Measurements from ENCODE around the gene CEMIP. TPM values are rescaled to one million over a fixed set of nuclear protein-coding genes. Genes with fewer than 3 reads are reported as not detected.

Gene CEMIP
- total RNA-seq, 2 experiments from 2014 or later, result not detected

DNA sequence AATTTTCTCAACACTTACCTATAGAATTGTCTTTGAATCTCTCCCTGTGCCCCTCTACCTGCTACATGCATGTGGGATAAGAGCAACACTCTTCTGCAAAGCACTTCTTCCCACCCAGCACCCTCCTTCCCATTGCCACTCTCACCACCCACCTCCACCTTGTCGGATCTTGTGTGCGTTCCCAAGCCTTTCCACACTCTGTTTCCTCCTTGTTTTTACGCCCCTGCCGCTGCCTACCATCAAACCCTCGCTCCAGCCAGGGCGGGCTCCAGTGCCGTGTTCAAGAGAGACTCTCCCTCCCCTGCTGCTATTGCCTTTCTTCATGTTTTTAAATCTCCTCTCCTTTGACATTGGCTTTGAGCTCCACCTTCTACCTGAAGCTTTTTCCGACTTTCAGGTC, 43.8 kb upstream of the CEMIP start:
- Histone ChIP-seq H3K36me3 (ENCODE audit: insufficient read depth, low read length) (no peaks in the 10 kb centered on the region), H3K4me3 (ENCODE audit: low read length) (no peak overlapping the region), H3K27me3 (ENCODE audit: control insufficient read depth in 1 of 2, insufficient read depth in 2 of 2, low read length in 2 of 2) (no peaks in the 10 kb centered on the region), H3K4me1 (ENCODE audit: insufficient read depth, low read length) (no peaks in the 10 kb centered on the region), H3K9me3 (ENCODE audit: control insufficient read depth in 1 of 2, insufficient read depth in 1 of 2, low read length in 2 of 2) (no peaks in the 10 kb centered on the region), H3K27ac (ENCODE audit: low read depth in 1 of 2, low read length in 2 of 2) (no peak overlapping the region)
- TF ChIP-seq CTCF (IDR thresholded peaks at IDR 0.05), result no peak
- peaks cover 2% of the 10 kb centered on the region for H3K9me3 Mint-ChIP-seq
- POLR2A ChIA-PET, result no interaction called here
- intact Hi-C loops (cut with DNase I, micrococcal nuclease), result no loop called here
- H3K36me3 Mint-ChIP-seq (ENCODE audit: low read depth), result no peaks in the 10 kb centered on the region
- H3K4me3 Mint-ChIP-seq, result no peak overlapping the region
- ATAC-seq (ENCODE audit: poor library complexity) (no peak), DNase-seq (no peak)
- no peak overlapping the region for H3K27ac Mint-ChIP-seq
- no peaks in the 10 kb centered on the region for H3K27me3 Mint-ChIP-seq
- CTCF ChIA-PET, result no interaction called here
- H3K4me1 Mint-ChIP-seq (ENCODE audit: low read depth), result no peaks in the 10 kb centered on the region

DNA sequence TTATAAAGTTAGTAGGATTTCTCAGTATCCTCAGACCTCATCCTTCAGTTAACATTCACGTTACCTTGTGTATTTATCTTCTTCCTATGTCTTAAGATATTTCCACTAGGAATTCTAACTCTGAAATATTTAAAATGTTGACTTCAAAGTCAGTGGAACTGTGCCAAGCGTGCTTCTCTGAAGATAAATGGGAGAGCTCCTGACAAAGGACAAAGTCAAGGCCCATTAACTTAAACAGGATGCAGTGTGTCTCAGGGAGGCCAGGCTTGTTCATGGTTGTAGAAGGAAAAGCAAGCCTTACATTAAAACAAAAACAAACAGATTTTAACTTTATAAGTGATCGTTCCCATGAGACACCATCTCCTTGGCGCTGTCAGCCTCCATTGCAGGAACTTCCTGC, 42.6 kb upstream of the CEMIP start:
- H3K27ac ChIP-seq (ENCODE audit: low read depth in 1 of 2, low read length in 2 of 2), result no peak overlapping the region
- POLR2A ChIA-PET, result no interaction called here
- Mint-ChIP-seq H3K4me3 (no peak overlapping the region), H3K36me3 (ENCODE audit: low read depth) (no peaks in the 10 kb centered on the region), H3K4me1 (ENCODE audit: low read depth) (no peaks in the 10 kb centered on the region), H3K9me3 (peaks cover 2% of the 10 kb centered on the region), H3K27ac (no peak overlapping the region), H3K27me3 (no peaks in the 10 kb centered on the region)
- DNase-seq, result no peak
- CTCF ChIA-PET, result no interaction called here
- no peak overlapping the region for H3K4me3 ChIP-seq (ENCODE audit: low read length)
- ATAC-seq (ENCODE audit: poor library complexity), result no peak
- H3K36me3 ChIP-seq (ENCODE audit: insufficient read depth, low read length), result no peaks in the 10 kb centered on the region
- intact Hi-C loops (cut with DNase I, micrococcal nuclease), result no loop called here
- H3K27me3 ChIP-seq (ENCODE audit: control insufficient read depth in 1 of 2, insufficient read depth in 2 of 2, low read length in 2 of 2), result no peaks in the 10 kb centered on the region
- TF ChIP-seq CTCF (IDR thresholded peaks at IDR 0.05), result no peak
- H3K9me3 ChIP-seq (ENCODE audit: control insufficient read depth in 1 of 2, insufficient read depth in 1 of 2, low read length in 2 of 2), result no peaks in the 10 kb centered on the region
- no peaks in the 10 kb centered on the region for H3K4me1 ChIP-seq (ENCODE audit: insufficient read depth, low read length)

DNA sequence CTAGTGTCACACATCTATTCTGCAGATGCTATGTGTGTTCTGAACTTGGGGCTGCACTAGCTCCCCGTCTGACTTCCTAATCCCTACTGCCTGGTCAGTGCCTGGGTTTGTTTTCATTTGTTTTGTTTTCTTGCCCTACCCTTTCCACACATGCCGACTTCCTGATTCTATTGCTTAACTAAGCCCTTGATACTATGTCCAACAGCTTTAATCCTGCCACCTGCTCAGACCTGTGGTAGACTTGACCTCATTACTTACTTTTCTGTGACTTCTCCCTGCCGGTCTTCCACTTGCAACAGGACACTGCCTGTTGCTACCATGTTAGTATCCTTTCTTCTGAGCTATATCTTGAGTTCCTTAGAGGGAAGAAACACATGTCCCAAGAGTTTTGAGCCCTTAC, 39.3 kb upstream of the CEMIP start:
- Histone ChIP-seq H3K36me3 (ENCODE audit: insufficient read depth, low read length) (no peaks in the 10 kb centered on the region), H3K27me3 (ENCODE audit: control insufficient read depth in 1 of 2, insufficient read depth in 2 of 2, low read length in 2 of 2) (no peaks in the 10 kb centered on the region), H3K4me3 (ENCODE audit: low read length) (no peak overlapping the region), H3K4me1 (ENCODE audit: insufficient read depth, low read length) (no peaks in the 10 kb centered on the region), H3K27ac (ENCODE audit: low read depth in 1 of 2, low read length in 2 of 2) (no peak overlapping the region), H3K9me3 (ENCODE audit: control insufficient read depth in 1 of 2, insufficient read depth in 1 of 2, low read length in 2 of 2) (no peaks in the 10 kb centered on the region)
- Mint-ChIP-seq H3K27ac (no peak overlapping the region), H3K9me3 (peaks cover 2% of the 10 kb centered on the region), H3K36me3 (ENCODE audit: low read depth) (no peaks in the 10 kb centered on the region), H3K4me3 (no peak overlapping the region), H3K4me1 (ENCODE audit: low read depth) (no peaks in the 10 kb centered on the region), H3K27me3 (no peaks in the 10 kb centered on the region)
- no peak for ATAC-seq (ENCODE audit: poor library complexity)
- TF ChIP-seq CTCF (IDR thresholded peaks at IDR 0.05), result no peak
- POLR2A ChIA-PET, result no interaction called here
- intact Hi-C loops (cut with DNase I, micrococcal nuclease), result no loop called here
- CTCF ChIA-PET, result interaction anchor here (1.4 kb wide), 1 partner anchor 8 kb away, joined by 3 read pairs; no protein-coding TSS in a partner anchor
- DNase-seq, result no peak
